SIG-M5 treated with dmso at 0.1 percent for 504 hours (cell line): ENCODE measurements around the gene FBXW8.
A peak's percentile ranks its signal among the peaks of the same experiment; 100 is the strongest.

Experiments used
- DNase-seq: peaks from one replicate; lab custom pipeline; 2025; ENCODE audit not compliant: unreplicated experiment; lab: John Stamatoyannopoulos, UW

Gene FBXW8

DNA sequence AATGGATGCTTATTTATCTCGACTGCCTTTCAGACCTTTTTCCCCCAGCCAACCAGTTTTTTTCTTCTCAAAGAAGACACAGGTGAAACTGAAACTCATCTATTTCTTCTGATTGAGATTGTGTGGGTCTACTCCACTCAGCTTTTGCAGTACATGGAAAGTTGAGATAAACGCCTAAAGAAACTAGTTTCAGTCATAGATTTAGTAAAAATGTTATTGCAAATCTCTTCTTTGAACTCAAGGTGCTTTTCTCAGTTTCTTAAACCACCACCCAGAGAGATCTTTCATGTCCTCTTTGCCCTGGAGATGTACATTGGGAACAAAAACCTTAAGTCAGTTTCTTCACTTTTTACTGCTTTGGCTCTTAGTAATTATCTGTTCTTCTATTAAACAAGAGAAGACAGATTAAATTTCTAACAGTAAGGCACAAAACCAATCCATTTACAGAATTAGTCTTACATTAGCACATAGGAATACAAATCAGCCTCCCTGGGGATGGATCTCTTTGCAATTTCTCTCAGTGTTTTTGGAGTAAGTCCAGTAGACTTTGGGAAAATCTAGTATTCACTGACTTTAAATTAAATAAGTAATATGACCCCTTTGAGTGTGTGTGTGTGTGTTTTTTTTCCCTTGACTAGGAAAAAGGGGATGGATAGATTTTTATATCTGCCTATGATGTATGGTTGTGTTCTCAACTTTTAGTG lies 11.6 kb downstream of the FBXW8 start:
- no peak for DNase-seq

DNA sequence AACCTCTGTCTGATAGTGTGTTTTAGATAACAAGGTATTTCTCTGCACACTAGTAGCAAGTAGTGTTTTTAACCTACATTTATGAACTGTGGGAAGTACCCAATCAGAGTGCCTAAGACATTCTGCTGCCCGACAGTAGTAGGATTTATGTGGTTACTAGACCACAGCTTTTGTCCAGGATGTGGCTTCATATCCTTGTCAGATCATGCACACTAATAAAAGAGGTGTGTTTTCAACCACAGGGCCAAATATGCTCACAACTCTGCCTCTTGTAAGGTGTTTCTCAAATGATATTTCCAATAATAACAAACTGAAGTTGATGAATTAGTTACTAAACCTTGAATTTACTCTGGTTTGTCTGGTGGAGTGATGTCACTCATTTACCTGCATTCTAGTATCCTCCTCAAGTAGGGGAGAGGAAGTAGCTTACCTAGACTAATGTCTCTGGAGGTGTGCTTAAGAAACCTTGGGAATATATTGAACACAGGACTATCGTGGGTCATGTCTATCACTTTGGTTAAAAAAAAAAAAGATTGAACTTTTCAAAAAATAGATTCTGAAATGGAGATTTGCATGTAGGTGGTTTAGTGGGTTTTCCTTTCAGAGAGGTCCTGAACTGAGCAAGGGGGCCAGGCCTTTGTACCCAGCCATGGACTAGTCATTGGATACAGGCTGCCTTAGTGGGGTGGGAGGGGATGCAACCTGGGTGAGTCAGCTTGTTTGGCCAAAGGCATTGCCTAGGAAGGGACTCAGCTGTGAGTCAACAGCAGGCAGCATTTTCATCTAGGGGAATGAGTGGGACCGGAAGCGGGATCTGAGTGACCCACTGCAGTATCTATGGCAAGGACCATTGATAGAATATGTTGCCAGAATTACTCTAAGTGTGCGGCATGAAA lies 14.1 kb downstream of the FBXW8 start:
- no peak for DNase-seq

DNA sequence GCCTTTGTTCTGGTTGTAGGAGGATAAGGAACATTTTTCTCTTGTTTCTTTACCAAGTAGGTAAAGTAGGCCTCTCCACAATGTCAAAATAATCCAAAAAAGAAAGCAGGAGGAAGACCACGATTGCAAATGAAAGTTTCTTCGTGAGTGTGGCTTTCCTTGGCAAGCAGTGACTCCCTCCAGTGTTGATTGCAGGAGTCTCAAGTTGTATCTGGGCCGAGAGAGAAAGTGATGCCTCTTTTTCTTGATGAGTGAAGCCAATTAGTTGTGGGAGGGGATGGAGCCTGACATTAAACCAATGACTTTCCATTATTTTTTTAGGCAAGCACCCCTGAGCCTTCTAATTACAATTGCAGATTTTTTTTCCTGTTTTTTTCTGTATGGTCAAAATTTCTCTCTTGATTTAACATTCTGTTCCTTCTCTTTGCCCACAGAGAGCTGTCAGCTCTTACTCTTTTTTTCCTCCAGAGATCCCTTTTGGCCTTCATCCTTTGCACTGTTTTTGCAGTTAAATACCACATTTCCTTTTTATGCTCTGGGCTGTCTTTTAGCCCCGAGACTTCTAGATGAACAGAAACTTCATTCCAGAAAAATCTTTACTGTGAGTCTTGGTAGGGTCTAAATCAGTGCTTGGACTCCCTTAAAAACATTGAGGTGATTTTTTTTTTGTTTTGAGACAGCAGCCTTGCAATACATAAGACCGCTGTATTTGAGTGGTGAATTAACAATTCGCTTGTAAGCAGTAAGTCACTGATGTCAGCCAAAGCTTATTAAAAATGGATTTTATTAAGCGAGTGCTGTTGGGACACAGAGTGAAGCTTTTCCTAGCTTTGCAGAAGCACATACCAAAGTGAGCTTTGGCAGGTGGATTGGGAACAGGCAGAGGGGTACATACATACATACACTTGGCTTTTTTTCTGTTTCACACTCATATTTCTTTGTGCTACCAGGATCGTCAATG lies 15.8 kb downstream of the FBXW8 start:
- DNase-seq = no peak

DNA sequence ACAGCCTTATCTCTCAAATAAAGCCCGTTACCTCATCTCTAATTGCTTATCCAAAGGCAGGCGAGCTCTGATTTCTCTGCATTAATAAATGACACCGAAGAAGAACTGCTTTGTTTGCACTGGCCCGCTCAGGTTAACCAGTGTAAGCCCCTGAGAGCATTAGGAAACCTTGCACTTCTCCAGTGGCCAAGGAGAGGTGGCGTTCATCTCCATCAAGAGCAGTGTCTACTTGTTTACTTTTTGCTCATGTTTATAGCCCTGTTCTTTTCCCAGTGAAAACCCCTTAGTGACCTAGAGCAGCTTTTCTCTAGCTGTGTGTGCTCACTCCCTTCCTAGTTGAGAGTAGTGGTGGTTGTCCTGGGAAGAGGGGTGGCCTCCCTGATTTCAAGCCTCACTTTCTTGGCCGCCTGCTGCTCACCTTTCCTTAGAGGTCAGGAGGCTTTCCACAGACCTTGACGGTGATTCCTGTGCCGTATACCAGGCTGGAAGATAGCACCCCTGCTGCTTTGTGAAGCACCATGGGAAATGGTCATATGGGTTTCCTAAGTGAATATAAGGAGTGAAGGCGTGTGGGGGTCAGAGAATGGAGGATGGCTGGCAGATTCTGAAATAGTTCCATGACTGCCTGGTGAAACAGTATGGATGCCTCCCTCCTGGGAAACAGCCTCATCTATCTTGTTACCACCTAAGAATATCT lies 16.6 kb downstream of the FBXW8 start:
- DNase-seq = no peak

DNA sequence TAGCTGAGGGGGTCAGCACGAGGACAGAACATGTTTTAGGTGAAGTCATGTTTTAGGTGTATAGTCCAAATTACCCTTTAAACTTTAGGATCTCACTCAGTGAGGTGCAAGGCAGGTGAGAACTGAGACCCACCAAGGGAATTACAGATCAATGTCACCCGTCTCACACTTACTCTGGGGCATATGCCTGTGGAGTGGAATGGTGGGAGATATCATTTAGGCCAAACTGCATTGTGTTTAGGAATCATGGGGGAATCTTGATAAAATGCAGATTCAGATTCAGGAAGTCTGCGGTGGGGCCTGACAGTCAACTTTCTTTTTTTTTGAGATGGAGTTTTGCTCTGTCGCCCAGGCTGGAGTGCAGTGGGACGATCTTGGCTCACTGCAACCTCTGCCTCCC lies 17.8 kb downstream of the FBXW8 start:
- no peak for DNase-seq

DNA sequence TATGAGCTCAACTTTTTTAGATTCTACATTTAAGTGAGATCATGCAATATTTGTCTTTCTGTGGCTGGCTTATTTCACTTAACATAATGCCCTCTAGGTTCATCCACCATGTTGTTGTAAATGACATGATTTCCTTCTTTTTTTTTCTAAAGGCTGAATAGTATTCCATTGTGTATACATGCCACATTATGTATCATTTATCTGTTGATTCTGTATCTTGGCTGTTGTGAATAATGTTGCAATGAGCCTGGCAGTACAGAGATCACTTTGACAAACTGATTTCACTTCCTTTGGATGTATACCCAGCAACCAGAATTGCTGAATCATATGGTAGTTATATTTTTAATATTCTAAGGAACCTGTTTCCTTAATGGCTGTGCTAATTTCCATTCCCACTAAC lies 19.1 kb downstream of the FBXW8 start:
- DNase-seq = no peak

DNA sequence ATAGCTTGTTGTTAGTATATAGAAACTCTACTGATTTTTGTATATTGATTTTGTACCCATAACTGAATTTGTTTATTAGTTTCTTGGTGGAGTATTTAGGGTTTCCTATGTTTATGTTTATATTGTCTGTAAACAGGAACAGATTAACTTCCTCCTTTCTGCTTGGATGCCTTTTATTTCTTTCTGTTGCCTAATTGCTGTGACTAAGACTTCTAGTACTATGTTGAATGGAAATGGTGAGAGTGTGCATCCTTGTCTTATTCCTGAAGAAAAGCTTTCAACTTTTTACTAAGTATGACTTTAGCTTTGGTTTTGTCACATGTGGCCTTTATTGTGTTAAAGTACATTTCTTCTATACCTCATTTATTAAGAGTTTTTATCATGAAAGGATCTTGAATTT lies 20.9 kb downstream of the FBXW8 start:
- DNase-seq = peak; percentile 22

DNA sequence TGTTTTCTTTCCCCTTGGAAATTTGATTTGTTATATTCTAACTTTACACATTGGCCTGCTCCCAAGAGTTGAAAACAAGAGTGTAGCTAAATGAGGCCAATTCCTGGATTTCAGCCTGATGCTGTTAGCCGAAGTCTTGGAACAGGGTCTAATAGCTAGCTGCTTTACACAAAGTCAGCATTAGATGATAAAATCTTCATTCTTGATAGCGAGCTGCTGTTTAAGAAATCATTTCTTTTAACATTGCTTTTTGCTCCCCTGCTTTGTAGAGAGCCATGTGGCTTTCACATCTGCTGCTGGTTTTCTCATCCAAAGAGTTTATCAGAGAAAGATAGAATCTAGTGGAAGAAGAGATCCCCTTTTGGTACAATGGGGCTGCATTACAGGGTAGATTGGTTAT lies 22.3 kb downstream of the FBXW8 start:
- DNase-seq = no peak

DNA sequence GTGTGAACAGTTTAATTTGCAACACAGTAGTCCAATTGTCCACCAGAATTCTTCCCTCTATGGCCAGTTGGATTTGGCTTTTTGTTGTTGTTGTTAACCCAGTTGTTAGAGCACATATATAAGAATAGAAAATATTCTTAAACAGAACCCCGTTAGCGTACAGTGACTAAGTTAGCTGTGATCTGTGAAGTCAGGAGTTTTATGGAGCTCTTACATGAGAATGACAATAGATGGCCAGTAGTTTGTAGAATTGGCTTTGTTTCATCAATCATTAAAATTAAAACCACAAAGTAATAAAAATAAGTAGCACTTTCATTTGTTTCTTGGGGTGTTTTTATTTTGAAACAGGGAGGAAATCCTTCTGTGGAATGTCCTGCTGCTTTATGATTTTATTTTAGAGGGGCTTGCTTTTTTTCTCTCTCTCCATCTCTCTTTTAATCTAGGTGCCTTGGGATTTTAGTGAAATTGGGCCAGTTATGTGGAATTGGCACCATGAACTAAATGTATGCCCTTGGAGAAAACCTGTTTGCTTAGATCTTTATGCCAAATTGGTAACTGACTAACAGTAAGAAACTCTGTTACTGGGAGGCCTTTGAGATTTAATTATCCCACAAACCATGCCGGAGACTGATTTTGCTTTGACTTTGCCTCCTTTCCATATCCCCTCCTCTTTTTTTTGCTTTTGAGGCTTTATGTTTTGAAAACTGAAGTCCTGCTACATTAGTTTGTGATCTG lies 22.9 kb downstream of the FBXW8 start:
- no peak for DNase-seq

DNA sequence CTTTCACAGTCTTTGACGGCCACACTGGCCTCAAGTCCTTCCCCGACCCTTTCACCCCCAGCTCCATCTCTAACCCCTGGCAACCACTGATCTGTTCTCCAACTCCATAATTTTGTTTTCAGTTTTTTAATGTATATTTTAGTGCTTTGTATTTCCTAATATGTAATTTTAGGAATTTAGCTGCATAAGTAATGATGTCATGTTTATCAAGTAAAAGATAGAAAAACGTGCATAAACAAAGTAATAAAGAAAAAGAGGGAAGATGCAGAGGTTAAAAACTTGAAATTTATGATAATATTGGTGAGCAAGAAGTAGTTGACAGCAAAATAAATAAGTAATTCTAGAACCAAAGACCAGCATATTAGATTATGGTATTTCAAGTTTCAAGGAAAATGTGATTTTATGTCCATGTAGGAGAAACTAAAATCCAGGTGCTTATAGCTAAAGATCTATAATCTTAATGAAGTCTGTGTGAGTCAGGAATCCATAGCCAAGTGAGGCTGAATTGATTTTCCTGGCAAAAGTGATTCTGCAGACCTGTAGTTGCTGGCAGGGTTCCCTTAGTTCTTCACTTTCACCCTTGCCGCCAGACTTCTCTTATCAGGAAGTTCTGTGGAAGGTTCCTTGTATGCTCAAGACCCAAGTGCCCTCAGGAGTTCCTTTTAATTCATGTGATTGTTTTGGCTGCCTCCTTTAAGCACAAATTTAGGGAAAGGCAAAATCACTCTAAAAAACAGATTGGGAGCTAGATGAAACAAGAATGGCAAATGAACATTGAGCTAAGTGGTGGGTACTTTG lies 24.4 kb downstream of the FBXW8 start:
- DNase-seq = no peak

DNA sequence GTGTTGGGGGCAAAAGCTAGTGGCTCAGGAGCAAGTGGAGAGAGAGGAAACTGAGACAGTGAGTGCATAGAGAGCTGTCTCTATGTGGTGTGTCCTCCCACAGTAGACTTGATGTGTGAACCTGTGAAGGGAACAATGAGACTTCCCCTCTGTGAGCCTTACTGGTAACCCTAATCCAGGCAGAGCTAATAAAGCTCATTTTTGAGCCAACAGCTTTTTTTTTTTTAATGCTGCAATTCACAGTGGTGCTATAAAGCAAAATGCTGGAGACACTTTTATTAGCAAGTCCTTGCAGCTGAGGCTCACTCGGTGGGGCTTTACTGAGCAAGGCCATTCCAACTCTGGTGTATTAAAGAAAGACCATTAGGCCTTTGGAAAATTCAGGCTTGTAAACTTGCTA lies 26.9 kb downstream of the FBXW8 start:
- no peak for DNase-seq

DNA sequence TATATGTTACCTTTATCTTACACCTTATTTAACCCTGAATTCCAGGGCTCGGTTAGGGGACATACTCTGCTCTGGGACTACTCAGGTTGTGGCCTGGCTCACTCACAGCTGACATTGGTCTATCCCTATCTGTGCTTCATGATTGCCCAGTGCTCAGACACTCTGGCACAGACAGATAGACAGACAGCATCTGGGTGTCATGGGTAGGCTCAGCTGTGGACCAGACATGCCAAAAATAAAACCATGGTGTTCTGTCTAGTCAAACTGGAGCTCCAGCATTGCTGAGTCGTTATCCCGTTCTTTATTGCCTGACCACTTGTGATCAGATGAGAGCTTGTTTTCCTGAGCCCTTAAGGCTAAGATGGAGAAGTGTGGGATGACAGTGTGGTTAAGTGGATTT lies 29.0 kb downstream of the FBXW8 start:
- DNase-seq = no peak

DNA sequence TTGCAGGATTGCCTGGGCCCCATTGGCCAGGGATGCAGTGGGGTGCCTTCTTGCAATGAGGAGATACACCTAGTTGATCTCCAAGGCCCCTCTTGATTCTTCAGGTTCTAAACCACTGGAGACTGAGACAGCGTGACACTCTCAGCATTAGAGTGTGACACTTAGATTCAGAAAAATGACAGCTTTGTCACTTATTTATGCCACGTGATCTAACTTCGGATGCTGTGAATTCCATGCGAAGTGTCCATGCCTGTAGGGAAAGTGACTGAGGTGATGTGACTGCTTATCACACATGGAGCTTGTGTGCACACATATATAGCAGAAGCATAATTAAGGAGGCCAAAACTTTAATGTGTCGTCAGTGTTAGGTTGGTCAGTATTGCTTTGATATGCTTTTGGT lies 30.4 kb downstream of the FBXW8 start:
- DNase-seq = no peak

DNA sequence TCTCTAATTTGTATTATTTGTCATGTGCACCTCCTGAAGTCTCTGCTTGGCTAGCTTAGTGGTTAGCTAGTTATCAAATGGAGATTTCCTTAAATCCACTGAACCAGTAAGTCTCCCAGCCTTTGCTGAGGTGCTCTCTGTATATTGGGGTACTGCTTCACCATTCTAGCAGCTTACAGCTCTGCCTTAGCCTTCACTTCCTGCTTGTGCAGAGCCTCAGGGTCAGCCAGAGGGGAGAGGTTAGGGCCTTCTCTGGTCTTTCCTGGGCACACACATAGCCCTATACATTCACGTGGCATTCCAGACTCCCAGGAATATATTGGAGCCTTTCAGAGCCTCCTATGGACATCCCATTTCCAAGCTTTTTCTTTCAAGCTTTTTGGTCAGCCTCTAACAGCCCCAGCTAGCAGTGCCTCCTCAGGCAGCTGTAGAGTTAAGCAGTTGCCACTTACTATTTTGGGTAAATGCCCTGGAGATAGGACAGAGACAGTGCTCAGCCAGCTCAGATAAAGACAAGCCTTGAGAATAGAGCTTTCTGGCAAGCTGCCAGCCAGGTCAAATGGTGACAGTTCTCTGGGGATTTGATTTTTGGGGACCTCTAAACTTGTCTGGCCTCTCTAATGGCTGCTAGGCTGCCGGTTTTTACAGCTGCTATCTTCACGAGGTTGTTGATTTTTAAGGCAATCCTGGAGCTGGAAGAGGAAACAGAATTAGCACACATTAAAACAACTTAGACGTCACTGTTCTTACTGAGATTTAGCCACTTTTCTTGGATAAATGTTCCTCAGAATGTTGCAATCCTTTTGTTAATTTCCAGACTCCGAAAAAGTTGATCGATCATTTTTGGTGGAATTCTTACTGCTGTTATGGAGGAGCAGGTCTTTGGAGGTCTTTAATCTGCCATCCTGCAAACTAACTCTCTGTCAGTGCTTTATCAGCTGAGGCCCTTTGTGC lies 32.9 kb downstream of the FBXW8 start:
- DNase-seq = no peak

DNA sequence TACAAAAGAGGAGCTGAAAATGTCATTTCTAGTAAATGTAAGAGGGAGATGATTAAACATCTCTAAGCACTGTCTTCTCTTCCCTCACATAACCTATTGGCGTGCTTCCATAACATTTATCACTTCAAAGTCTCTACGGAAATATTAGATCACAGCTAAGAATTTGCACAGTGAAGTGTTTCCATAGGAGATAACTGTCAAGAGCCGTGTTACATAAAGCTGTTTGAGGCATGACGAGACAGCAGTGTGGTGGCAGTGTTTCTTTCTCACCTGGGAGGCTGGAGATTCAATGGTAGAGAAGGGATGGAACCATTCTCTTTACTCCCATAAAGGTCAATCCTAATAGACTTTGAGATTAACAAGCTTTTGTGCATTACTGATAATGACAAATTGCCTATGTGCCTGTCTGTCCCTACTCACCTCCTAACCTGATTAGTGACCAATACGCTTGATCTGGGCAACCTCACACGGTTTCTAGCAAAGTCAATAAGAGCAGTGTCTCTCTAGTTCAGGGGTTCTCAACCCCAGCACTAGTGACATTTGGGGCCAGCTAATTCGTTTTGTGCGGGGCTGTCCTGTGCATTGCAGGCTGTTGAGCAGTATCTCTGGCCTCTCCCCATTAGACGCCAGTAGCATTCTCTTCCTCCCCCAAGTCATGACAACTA lies 35.3 kb downstream of the FBXW8 start:
- no peak for DNase-seq

DNA sequence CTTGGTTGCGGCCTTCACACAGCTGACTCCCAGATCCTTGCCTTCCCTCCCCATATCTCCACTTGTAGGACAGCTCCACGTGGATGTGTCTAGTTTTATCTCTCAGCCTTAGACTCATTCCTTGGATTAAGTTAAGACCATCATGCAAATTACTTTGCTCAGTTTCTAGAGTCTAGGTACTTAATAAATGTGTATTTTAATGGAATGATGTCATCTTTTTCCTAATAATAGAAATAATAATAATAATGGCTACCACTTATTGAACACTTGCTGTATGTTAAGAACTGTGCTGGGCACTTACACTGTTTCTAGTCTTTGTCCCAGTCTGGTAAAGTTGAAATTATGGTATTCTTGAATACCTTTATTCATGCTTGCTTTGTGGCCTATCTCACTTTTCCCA lies 37.5 kb downstream of the FBXW8 start:
- DNase-seq = no peak

DNA sequence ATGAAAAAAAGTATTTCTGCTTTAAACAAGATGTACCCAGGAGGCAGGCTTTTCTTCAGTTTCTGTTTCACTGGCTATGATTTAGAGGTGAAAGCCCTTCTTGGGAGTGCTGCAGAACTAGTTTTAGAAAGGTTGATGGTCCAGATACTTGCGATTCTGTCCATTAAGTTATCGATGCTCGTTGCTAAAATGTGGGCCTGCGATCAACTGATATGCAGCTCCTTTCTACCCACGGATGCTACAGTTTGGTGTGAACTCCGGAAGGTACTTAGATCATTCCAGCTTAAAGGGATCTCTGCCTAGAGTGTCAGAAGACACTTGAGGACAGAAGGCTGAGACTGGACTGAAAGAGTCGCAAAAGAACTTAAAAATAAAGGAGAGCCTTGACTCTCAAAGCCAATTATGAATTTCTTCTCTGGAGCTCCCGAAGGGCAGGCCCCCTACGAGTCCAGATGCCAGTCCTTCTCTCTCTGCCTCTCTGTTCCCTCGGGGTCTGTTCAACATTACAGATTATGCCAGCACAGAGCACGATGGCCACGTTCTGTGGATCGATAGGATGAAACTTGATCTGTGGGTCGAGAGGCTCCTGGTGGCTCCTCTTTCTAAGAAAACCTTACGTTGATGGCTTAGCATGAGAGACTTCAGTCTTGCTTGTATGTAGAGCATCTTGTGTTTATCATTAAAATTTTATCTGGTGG lies 40.0 kb downstream of the FBXW8 start:
- DNase-seq = no peak
